SK-N-MC (cell line): ENCODE results near the gene PCDHGA1.
A peak's percentile ranks its signal among the peaks of the same experiment; 100 is the strongest.

Experiments
- DNase-seq: peaks from one replicate; pipeline ENCODE4 v3.0.0-alpha.2; 2011; ENCODE audit warnings: low read depth, low spot score
- H3K27ac ChIP-seq: fragments of 200-600 bp; sonication (generic); 2 replicates; pipeline ENCODE4 v1.5.1; 2016; ENCODE audit warnings: mixed run types
- H3K36me3 ChIP-seq: fragments of 200-600 bp; sonication (generic); 2 replicates; pipeline ENCODE4 v1.6.1; 2017; ENCODE audit warnings: antibody characterized with exemption, low read length, mixed read lengths; ENCODE audit not compliant: insufficient read depth
- H3K4me3 ChIP-seq: fragments of 200-600 bp; sonication (generic); 2 replicates; pipeline ENCODE4 v1.5.1; 2016
- H3K9ac ChIP-seq: fragments of 200-600 bp; sonication (generic); 2 replicates; pipeline ENCODE4 v1.8.0; 2017; ENCODE audit warnings: mixed run types, mixed read lengths; ENCODE audit not compliant: insufficient read length
- H3K9me3 ChIP-seq: fragments of 200-600 bp; sonication (generic); 2 replicates; pipeline ENCODE4 v1.6.1; 2017; ENCODE audit warnings: low read depth, mild to moderate bottlenecking, antibody characterized with exemption, low read length, moderate library complexity, mixed read lengths
- EZH2 ChIP-seq: fragments of 200-600 bp; sonication (generic); IDR thresholded peaks from one replicate; pipeline ENCODE4 v1.6.1; 2017; ENCODE audit warnings: antibody characterized with exemption
- FOXP2 ChIP-seq: optimal IDR thresholded peaks from 2 replicates; pipeline ENCODE3; 2011; ENCODE audit warnings: mild to moderate bottlenecking, moderate library complexity; ENCODE audit not compliant: insufficient read depth; ENCODE audit errors: extremely low read length, control extremely low read depth
- POLR2AphosphoS5 ChIP-seq: IDR thresholded peaks from 2 replicates; pipeline ENCODE4 v1.6.1; 2012; ENCODE audit warnings: mild to moderate bottlenecking, low read depth, low read length, borderline replicate concordance

Gene PCDHGA1

DNA sequence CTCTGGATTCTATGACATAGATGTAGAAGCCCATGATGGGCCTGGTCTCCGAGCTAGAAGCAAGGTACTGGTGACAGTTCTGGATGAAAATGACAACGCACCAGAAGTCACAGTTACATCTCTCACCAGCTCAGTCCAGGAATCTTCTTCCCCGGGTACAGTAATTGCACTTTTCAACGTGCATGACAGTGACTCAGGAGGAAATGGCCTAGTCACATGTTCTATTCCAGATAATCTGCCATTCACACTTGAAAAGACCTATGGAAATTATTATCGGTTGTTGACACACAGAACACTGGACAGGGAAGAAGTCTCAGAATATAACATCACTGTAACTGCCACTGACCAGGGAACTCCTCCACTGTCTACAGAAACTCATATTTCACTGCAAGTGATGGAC lies 25.8 kb downstream of the PCDHGA1 start:
- no peak overlapping the region for H3K9ac ChIP-seq
- H3K9me3 ChIP-seq, result no peaks in the 10 kb centered on the region; the same call in 1 of the 2 replicates
- TF ChIP-seq FOXP2 (no peak), POLR2AphosphoS5 (no peak), EZH2 (no peak)
- no peaks in the 10 kb centered on the region for H3K36me3 ChIP-seq
- no peak overlapping the region for H3K27ac ChIP-seq
- no peak overlapping the region for H3K4me3 ChIP-seq
- DNase-seq, result no peak

DNA sequence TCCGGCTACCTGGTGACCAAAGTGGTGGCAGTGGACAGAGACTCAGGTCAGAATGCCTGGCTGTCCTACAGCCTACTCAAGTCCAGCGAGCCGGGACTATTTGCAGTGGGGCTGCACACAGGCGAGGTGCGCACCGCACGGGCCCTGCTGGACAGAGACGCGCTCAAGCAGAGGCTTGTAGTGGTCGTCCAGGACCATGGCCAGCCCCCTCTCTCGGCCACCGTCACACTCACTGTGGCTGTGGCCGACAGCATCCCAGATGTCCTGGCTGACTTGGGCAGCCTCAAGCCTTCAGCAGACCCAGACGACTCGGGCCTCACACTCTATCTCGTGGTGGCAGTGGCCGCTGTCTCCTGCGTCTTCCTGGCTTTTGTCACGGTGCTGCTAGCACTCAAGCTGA lies 26.6 kb downstream of the PCDHGA1 start:
- DNase-seq, result no peak
- TF ChIP-seq POLR2AphosphoS5 (no peak), FOXP2 (no peak), EZH2 (no peak)
- H3K27ac ChIP-seq, result no peak overlapping the region
- H3K9me3 ChIP-seq, result no peaks in the 10 kb centered on the region; the same call in 1 of the 2 replicates
- no peak overlapping the region for H3K4me3 ChIP-seq
- H3K36me3 ChIP-seq, result no peaks in the 10 kb centered on the region
- H3K9ac ChIP-seq, result no peak overlapping the region

DNA sequence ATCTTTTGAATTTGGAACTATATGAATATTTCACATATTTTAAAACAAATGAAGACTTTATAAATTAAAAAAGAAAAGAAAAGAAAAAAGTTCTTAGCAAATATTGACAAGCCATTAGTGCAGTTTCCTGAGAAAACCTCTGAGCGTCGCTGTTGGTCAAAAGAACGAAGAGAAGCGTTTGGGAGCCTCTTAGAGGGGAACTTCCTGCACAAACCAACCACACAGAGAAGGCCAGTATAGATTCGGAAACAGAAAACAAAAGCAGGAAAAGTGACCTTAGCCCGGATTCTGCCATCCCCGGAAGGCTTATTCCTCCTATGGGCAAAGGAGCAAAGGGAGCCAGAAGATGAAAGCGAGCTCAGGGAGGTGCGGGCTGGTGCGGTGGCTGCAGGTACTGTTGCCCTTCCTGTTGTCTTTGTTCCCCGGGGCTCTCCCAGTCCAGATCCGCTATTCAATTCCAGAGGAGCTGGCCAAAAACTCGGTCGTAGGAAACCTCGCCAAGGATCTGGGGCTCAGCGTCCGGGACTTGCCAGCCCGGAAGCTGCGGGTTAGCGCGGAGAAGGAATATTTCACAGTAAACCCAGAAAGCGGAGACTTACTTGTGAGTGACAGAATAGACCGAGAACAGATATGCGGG lies 29.6 kb downstream of the PCDHGA1 start, which contains the start of gene PCDHGB2:
PCDHGB2 (plus strand) TSS at position 205 of the 637 bp plus-strand sequence; CDS start at position 347, 142 bp downstream.
- H3K27ac ChIP-seq, result no peak within 1 kb of the TSS
- no peaks in the 10 kb centered on the region for H3K36me3 ChIP-seq
- no peak within 1 kb of the TSS for H3K9ac ChIP-seq
- TF ChIP-seq POLR2AphosphoS5 (no peak), EZH2 (no peak), FOXP2 (no peak)
- peaks cover 5% of the 10 kb centered on the region; the same call in 1 of the 2 replicates for H3K9me3 ChIP-seq
- peak within 1 kb of the TSS; percentile 49 for H3K4me3 ChIP-seq
- DNase-seq, result no peak

DNA sequence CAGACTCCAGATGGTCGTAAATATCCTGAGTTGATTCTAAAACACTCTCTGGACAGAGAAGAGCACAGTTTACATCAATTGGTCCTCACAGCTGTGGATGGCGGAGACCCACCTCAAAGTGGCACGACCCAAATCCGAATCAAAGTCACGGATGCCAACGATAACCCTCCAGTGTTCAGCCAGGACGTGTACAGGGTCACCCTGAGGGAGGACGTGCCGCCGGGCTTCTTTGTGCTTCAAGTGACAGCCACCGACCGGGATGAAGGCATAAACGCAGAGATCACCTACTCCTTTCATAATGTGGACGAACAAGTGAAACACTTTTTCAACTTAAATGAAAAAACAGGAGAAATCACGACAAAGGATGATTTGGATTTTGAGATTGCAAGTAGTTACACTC lies 30.4 kb downstream of the PCDHGA1 start:
- Histone ChIP-seq H3K36me3 (no peaks in the 10 kb centered on the region), H3K4me3 (no peak overlapping the region), H3K9me3 (peaks cover 5% of the 10 kb centered on the region; the same call in 1 of the 2 replicates), H3K27ac (no peak overlapping the region), H3K9ac (no peak overlapping the region)
- no peak for DNase-seq
- TF ChIP-seq POLR2AphosphoS5 (no peak), FOXP2 (no peak), EZH2 (no peak)

DNA sequence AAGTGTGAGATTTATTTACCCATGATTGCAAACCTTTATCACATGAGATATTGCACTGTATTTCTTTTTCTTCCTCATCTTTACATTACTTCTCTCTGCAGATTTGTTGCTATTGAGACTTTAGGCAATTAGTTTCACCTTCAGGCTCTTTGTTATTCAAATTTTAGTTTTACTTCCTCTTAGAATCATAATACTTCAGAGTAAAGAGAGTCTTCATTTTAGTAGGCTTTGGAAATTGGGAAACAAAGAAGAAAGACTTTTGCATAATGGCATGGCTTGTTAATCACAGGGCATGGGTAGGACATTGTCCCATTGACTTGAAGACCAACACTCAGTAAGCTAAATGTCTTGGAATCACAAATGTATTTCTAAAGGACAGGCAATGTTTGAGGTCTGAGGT lies 32.4 kb downstream of the PCDHGA1 start:
- H3K36me3 ChIP-seq, result no peaks in the 10 kb centered on the region
- no peak overlapping the region for H3K27ac ChIP-seq
- no peak for DNase-seq
- no peak overlapping the region for H3K9ac ChIP-seq
- peaks cover 5% of the 10 kb centered on the region; the same call in 1 of the 2 replicates for H3K9me3 ChIP-seq
- TF ChIP-seq POLR2AphosphoS5, result no peak
- no peak for TF ChIP-seq EZH2
- TF ChIP-seq FOXP2, result no peak
- H3K4me3 ChIP-seq, result 0 out of 2 replicates have a peak overlapping the region, but pooled peaks have one; percentile 7

DNA sequence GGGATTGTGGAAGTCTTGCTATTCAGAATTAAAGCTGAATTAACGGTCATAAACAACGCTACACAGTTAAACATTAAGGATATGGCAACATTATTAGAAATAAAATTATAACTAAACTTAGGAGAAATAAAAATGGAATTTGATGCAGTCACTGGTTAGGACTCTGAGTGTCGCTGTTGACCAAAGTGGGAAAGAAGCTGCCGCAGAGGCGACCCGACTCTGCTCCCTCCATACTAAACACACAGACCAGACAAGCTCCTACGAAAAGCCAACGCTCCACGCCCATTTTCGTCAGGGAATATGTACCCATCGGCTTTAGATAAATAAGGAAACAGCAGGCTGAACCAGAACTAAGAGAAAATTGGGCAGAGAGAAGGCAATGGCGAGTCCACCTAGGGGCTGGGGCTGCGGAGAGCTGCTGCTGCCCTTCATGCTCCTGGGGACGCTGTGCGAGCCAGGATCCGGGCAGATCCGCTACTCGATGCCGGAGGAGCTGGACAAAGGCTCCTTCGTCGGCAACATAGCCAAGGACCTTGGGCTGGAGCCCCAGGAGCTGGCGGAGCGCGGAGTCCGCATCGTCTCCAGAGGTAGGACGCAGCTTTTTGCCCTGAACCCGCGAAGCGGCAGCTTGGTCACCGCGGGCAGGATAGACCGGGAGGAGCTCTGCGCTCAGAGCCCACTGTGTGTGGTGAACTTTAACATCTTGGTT lies 33.8 kb downstream of the PCDHGA1 start, which contains the start of gene PCDHGA5:
PCDHGA5 (plus strand) TSS at position 211 of the 709 bp plus-strand sequence; CDS start at position 380, 169 bp downstream.
- DNase-seq, result no peak
- Histone ChIP-seq H3K9me3 (peaks cover 5% of the 10 kb centered on the region; the same call in 1 of the 2 replicates), H3K27ac (no peak within 1 kb of the TSS), H3K4me3 (no peak within 1 kb of the TSS), H3K36me3 (no peaks in the 10 kb centered on the region), H3K9ac (no peak within 1 kb of the TSS)
- TF ChIP-seq EZH2 (no peak), POLR2AphosphoS5 (no peak), FOXP2 (no peak)

DNA sequence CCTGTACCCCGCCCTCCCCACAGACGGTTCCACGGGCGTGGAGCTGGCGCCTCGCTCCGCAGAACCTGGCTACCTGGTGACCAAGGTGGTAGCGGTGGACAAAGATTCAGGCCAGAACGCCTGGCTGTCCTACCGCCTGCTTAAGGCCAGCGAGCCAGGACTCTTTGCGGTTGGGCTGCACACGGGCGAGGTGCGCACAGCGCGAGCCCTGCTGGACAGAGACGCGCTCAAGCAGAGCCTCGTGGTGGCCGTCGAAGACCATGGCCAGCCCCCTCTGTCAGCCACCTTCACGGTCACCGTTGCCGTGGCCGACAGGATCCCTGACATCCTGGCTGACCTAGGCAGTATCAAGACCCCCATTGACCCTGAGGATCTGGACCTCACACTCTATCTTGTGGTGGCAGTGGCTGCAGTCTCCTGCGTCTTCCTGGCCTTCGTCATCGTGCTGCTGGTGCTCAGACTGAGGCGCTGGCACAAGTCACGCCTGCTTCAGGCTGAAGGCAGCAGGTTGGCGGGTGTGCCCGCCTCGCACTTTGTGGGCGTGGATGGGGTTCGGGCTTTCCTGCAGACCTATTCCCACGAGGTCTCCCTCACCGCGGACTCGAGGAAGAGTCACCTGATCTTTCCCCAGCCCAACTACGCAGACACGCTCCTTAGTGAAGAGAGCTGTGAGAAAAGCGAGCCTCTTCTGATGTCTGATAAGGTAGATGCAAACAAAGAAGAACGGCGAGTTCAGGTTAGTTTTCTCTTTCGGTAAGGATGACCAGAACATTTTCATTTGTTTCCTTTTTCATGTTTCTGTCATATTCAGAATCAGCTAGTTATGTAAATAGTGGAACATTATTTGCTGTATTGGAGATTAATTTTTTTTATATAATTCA lies 35.9 kb downstream of the PCDHGA1 start:
- Histone ChIP-seq H3K36me3 (no peaks in the 10 kb centered on the region), H3K27ac (no peak overlapping the region), H3K4me3 (no peak overlapping the region), H3K9ac (no peak overlapping the region), H3K9me3 (peaks cover 5% of the 10 kb centered on the region; the same call in 1 of the 2 replicates)
- no peak for TF ChIP-seq FOXP2
- TF ChIP-seq POLR2AphosphoS5, result no peak
- TF ChIP-seq EZH2, result no peak
- DNase-seq, result no peak
